ENCODE data around the gene CASZ1. TPM values are rescaled to one million over a fixed set of nuclear protein-coding genes. Genes with fewer than 3 reads are reported as not detected.

Gene CASZ1
- total RNA-seq, 1 donor from 2014 or later: 4.0 TPM

- Histone ChIP-seq H3K9ac (ENCODE audit: low read length) (no peak overlapping the region), H2AFZ (ENCODE audit: low read depth, low read length) (no peak overlapping the region), H3K4me1 (ENCODE audit: insufficient read depth, low read length) (no peaks in the 10 kb centered on the region), H3K9me3 (ENCODE audit: insufficient read depth, low read depth, low read length) (no peaks in the 10 kb centered on the region), H3K36me3 (ENCODE audit: insufficient read depth, low read length) (no peaks in the 10 kb centered on the region), H3K27me3 (ENCODE audit: insufficient read depth, low read length) (peaks cover 18% of the 10 kb centered on the region), H3K79me2 (ENCODE audit: insufficient read depth, low read length) (no peaks in the 10 kb centered on the region), H3K4me3 (ENCODE audit: insufficient read depth, low read depth, low read length) (no peak overlapping the region), H4K20me1 (ENCODE audit: insufficient read depth, low read length) (no peaks in the 10 kb centered on the region), H3K4me2 (ENCODE audit: low read length) (no peak overlapping the region), H3K27ac (ENCODE audit: low read depth, low read length) (no peak overlapping the region)
- no peak overlapping the region for H3K4me3 Mint-ChIP-seq (ENCODE audit: unreplicated experiment)
- H3K27me3 Mint-ChIP-seq (ENCODE audit: low read depth, unreplicated experiment): peaks cover 48% of the 10 kb centered on the region
- no peak overlapping the region for H3K27ac Mint-ChIP-seq (ENCODE audit: unreplicated experiment)
- peaks cover 2% of the 10 kb centered on the region for H3K9me3 Mint-ChIP-seq (ENCODE audit: unreplicated experiment)
- no peaks in the 10 kb centered on the region for H3K36me3 Mint-ChIP-seq (ENCODE audit: low read depth, unreplicated experiment)
- FAIRE-seq (no peak), DNase-seq (ENCODE audit: low read depth) (no peak)
- H3K4me1 Mint-ChIP-seq (ENCODE audit: low read depth, unreplicated experiment): peaks cover 1% of the 10 kb centered on the region
- TF ChIP-seq EZH2 (IDR thresholded peaks at IDR 0.05; ENCODE audit: insufficient read depth, low read length): no peak
- TF ChIP-seq CTCF (IDR thresholded peaks at IDR 0.05; ENCODE audit: insufficient read depth, low read depth, low read length): no peak
Measured at GRCh38 chr1:10836726-10837125, 40.3 kb upstream of the CASZ1 start.

- Histone ChIP-seq H3K4me1 (ENCODE audit: insufficient read depth, low read length) (no peaks in the 10 kb centered on the region), H3K27ac (ENCODE audit: low read depth, low read length) (no peak overlapping the region), H3K27me3 (ENCODE audit: insufficient read depth, low read length) (peaks cover 13% of the 10 kb centered on the region), H3K4me3 (ENCODE audit: insufficient read depth, low read depth, low read length) (no peak overlapping the region), H3K79me2 (ENCODE audit: insufficient read depth, low read length) (no peaks in the 10 kb centered on the region), H3K9me3 (ENCODE audit: insufficient read depth, low read depth, low read length) (no peaks in the 10 kb centered on the region), H4K20me1 (ENCODE audit: insufficient read depth, low read length) (no peaks in the 10 kb centered on the region), H3K9ac (ENCODE audit: low read length) (no peak overlapping the region), H3K4me2 (ENCODE audit: low read length) (peak overlapping the region; percentile 58), H3K36me3 (ENCODE audit: insufficient read depth, low read length) (no peaks in the 10 kb centered on the region), H2AFZ (ENCODE audit: low read depth, low read length) (no peak overlapping the region)
- peaks cover 1% of the 10 kb centered on the region for H3K4me1 Mint-ChIP-seq (ENCODE audit: low read depth, unreplicated experiment)
- FAIRE-seq (no peak), DNase-seq (ENCODE audit: low read depth) (peak; percentile 32)
- peaks cover 2% of the 10 kb centered on the region for H3K9me3 Mint-ChIP-seq (ENCODE audit: unreplicated experiment)
- TF ChIP-seq EZH2 (IDR thresholded peaks at IDR 0.05; ENCODE audit: insufficient read depth, low read length): no peak
- TF ChIP-seq CTCF (IDR thresholded peaks at IDR 0.05; ENCODE audit: insufficient read depth, low read depth, low read length): no peak
- no peaks in the 10 kb centered on the region for H3K36me3 Mint-ChIP-seq (ENCODE audit: low read depth, unreplicated experiment)
- H3K27ac Mint-ChIP-seq (ENCODE audit: unreplicated experiment): no peak overlapping the region
- H3K4me3 Mint-ChIP-seq (ENCODE audit: unreplicated experiment): no peak overlapping the region
- peaks cover 43% of the 10 kb centered on the region for H3K27me3 Mint-ChIP-seq (ENCODE audit: low read depth, unreplicated experiment)
Measured at GRCh38 chr1:10835822-10836421, 39.5 kb upstream of the CASZ1 start.

GRCh38 chr1:10835421-10835820 is 39.0 kb upstream of the CASZ1 start:
- no peak overlapping the region for H3K27ac ChIP-seq (ENCODE audit: low read depth, low read length)
- peaks cover 13% of the 10 kb centered on the region for H3K27me3 ChIP-seq (ENCODE audit: insufficient read depth, low read length)
- no peak for TF ChIP-seq CTCF (IDR thresholded peaks at IDR 0.05; ENCODE audit: insufficient read depth, low read depth, low read length)
- TF ChIP-seq EZH2 (IDR thresholded peaks at IDR 0.05; ENCODE audit: insufficient read depth, low read length): no peak
- H2AFZ ChIP-seq (ENCODE audit: low read depth, low read length): no peak overlapping the region
- no peak overlapping the region for H3K4me3 ChIP-seq (ENCODE audit: insufficient read depth, low read depth, low read length)
- peak overlapping the region; percentile 58 for H3K4me2 ChIP-seq (ENCODE audit: low read length)
- no peaks in the 10 kb centered on the region for H3K4me1 ChIP-seq (ENCODE audit: insufficient read depth, low read length)
- H4K20me1 ChIP-seq (ENCODE audit: insufficient read depth, low read length): no peaks in the 10 kb centered on the region
- H3K9ac ChIP-seq (ENCODE audit: low read length): no peak overlapping the region
- Mint-ChIP-seq H3K27ac (ENCODE audit: unreplicated experiment) (no peak overlapping the region), H3K4me3 (ENCODE audit: unreplicated experiment) (no peak overlapping the region), H3K27me3 (ENCODE audit: low read depth, unreplicated experiment) (peaks cover 45% of the 10 kb centered on the region), H3K9me3 (ENCODE audit: unreplicated experiment) (peaks cover 2% of the 10 kb centered on the region), H3K36me3 (ENCODE audit: low read depth, unreplicated experiment) (no peaks in the 10 kb centered on the region), H3K4me1 (ENCODE audit: low read depth, unreplicated experiment) (peaks cover 1% of the 10 kb centered on the region)
- no peak for FAIRE-seq
- no peaks in the 10 kb centered on the region for H3K9me3 ChIP-seq (ENCODE audit: insufficient read depth, low read depth, low read length)
- H3K79me2 ChIP-seq (ENCODE audit: insufficient read depth, low read length): no peaks in the 10 kb centered on the region
- DNase-seq (ENCODE audit: low read depth): no peak
- no peaks in the 10 kb centered on the region for H3K36me3 ChIP-seq (ENCODE audit: insufficient read depth, low read length)
